ENCODE data around the gene VSIR. TPM values are rescaled to one million over a fixed set of nuclear protein-coding genes. Genes with fewer than 3 reads are reported as not detected.

VSIR gene
- total and polyA plus RNA-seq, 9 of the 15 experiments (the other 6 are each of a cell fraction or from before 2014, with no cell fraction given), result 0.14 to 20.5 (median 9.3) TPM

GRCh38 chr10:71713135-71714030 is 59.9 kb downstream of the VSIR start:
- DNase-seq (ENCODE audit: extremely low read depth in 1 of 4, low spot score in 3 of 4), result peak in 3 of 4 experiments; percentile 44 to 64 (median 63)
- in situ Hi-C loops (cut with MboI), result loop anchor here (5.0 kb wide), 1 partner anchor 99 kb away; no protein-coding TSS in a partner anchor
- peaks cover 24 to 53% of the 10 kb centered on the region in 2 experiments for H3K4me1 ChIP-seq (replicated peaks in 1 of 2; ENCODE audit: control insufficient read depth in 2 of 2, insufficient read depth in 2 of 2, low read length in 2 of 2)
- CTCF ChIA-PET (ENCODE audit: low intra/inter-chr PET ratio), result interaction anchor here (0.5 to 0.6 kb wide), 3 partner anchors 350 to 1145 kb away, joined by 3 read pairs; no protein-coding TSS in a partner anchor
- no peaks in the 10 kb centered on the region for H3K79me2 ChIP-seq (ENCODE audit: control insufficient read depth, insufficient read depth, low read length)
- no TSS peak for BruUV-seq (replicated peaks)
- H3K27me3 ChIP-seq (ENCODE audit: control insufficient read depth in 2 of 2, insufficient read depth in 2 of 2, low read length in 2 of 2), result no peaks in the 10 kb centered on the region
- H3K4me3 ChIP-seq, result no peak overlapping the region
- H3K36me3 ChIP-seq (ENCODE audit: control insufficient read depth, insufficient read depth, low read length), result no peaks in the 10 kb centered on the region
- H2AFZ ChIP-seq (ENCODE audit: low read depth, low read length), result peak overlapping the region; percentile 91
- no peaks in the 10 kb centered on the region for H3K9me1 ChIP-seq (ENCODE audit: control insufficient read depth, insufficient read depth, low read length)
- H3K9me3 ChIP-seq (replicated peaks; ENCODE audit: control insufficient read depth, insufficient read depth, low read depth, low read length), result no peaks in the 10 kb centered on the region
- peak; percentile 58 for ATAC-seq
- intact Hi-C loops (cut with micrococcal nuclease), result loop anchor here (1.0 kb wide), 1 partner anchor 33 kb away; no protein-coding TSS in a partner anchor
- peak; percentile 77 for FAIRE-seq
- WGBS (ENCODE audit: insufficient coverage, low coverage, missing lambda C conversion rate), result 53% methylated on average over 11 of the region's 12 CpGs
- POLR2A ChIA-PET, result interaction anchor here (0.6 to 2.6 kb wide), 5 partner anchors 13 to 94 kb away, joined by 3 to 6 read pairs (median 3); no protein-coding TSS in a partner anchor
- peak overlapping the region; percentile 73 for H3K27ac ChIP-seq (ENCODE audit: extremely low read depth, low read depth, low read length)
- H4K20me1 ChIP-seq (replicated peaks; ENCODE audit: control insufficient read depth, insufficient read depth, low read length), result no peaks in the 10 kb centered on the region
- H3K4me2 ChIP-seq (ENCODE audit: insufficient read depth, low read length), result no peak overlapping the region
- peak overlapping the region; percentile 49 to 88; a peak in 3 of 4 replicates for H3K9ac ChIP-seq (ENCODE audit: insufficient read depth in 1 of 2, low read depth in 2 of 2, low read length in 2 of 2)
- TF ChIP-seq SIN3A (IDR thresholded peaks at IDR 0.05; ENCODE audit: borderline replicate concordance in 2 of 2, control insufficient read depth in 1 of 2, low read depth in 2 of 2, low read length in 2 of 2), result no peak
- no peak for TF ChIP-seq ZNF277 (CRISPR knock-in tag; IDR thresholded peaks at IDR 0.05; ENCODE audit: borderline replicate concordance)
- no peak for TF ChIP-seq RERE (CRISPR knock-in tag; IDR thresholded peaks at IDR 0.05; ENCODE audit: borderline replicate concordance)
- TF ChIP-seq ZNF134 (CRISPR knock-in tag; conservative IDR thresholded peaks at IDR 0.05), result 0 out of 2 replicates have a peak, but pooled peaks have one; percentile 14
- no peak for TF ChIP-seq SOX6 (IDR thresholded peaks at IDR 0.05)
- 0 out of 2 replicates have a peak, but pooled peaks have one; percentile 51 for TF ChIP-seq ZNF695 (CRISPR knock-in tag; IDR thresholded peaks at IDR 0.05)
- TF ChIP-seq ZBTB2 (IDR thresholded peaks at IDR 0.05), result no peak
- TF ChIP-seq GATA2 (CRISPR knock-in tag; IDR thresholded peaks at IDR 0.05), result no peak
- TF ChIP-seq SIX5 (IDR thresholded peaks at IDR 0.05; ENCODE audit: borderline replicate concordance in 1 of 2, insufficient read depth in 1 of 2, low read depth in 1 of 2, low read length in 2 of 2), result no peak
- no peak for TF ChIP-seq ZNF140 (CRISPR knock-in tag; IDR thresholded peaks at IDR 0.05)
- TF ChIP-seq RUNX1 (IDR thresholded peaks at IDR 0.05; ENCODE audit: low read depth), result no peak
